ENCODE data around the gene EYS.

EYS gene

GRCh38 chr6:64445038-64445437, 1262.0 kb downstream of the EYS start:
- Histone ChIP-seq H3K4me3 (ENCODE audit: low read length) (no peak overlapping the region), H3K4me1 (ENCODE audit: low read length) (no peaks in the 10 kb centered on the region), H3K9me3 (replicated peaks; ENCODE audit: insufficient read depth, low read length) (no peaks in the 10 kb centered on the region), H3K36me3 (replicated peaks; ENCODE audit: insufficient read depth, low read length) (no peaks in the 10 kb centered on the region), H3K27ac (ENCODE audit: low read length) (no peak overlapping the region), H4K20me1 (ENCODE audit: insufficient read depth, low read length) (no peaks in the 10 kb centered on the region), H3K27me3 (replicated peaks; ENCODE audit: insufficient read depth, low read length) (no peaks in the 10 kb centered on the region), H3K9ac (ENCODE audit: low read length) (no peak overlapping the region), H3F3A (ENCODE audit: insufficient read depth, low read length) (no peaks in the 10 kb centered on the region), H2AFZ (ENCODE audit: low read length) (no peak overlapping the region), H3K9me2 (replicated peaks; ENCODE audit: insufficient read depth, low read length) (no peaks in the 10 kb centered on the region), H3K79me2 (ENCODE audit: low read length) (no peaks in the 10 kb centered on the region), H3K4me2 (ENCODE audit: low read depth, low read length) (no peak overlapping the region)
- TF ChIP-seq EZH2phosphoT487 (IDR thresholded peaks at IDR 0.05; ENCODE audit: low read length) = no peak
- no peak for TF ChIP-seq EZH2 (optimal IDR thresholded peaks at IDR 0.05; ENCODE audit: low read depth, low read length)
- no peak for TF ChIP-seq CTCF (IDR thresholded peaks at IDR 0.05; ENCODE audit: low read length)
- no peak for DNase-seq

GRCh38 chr6:64439274-64439673, 1267.8 kb downstream of the EYS start:
- no peak for DNase-seq
- no peaks in the 10 kb centered on the region for H4K20me1 ChIP-seq (ENCODE audit: insufficient read depth, low read length)
- no peak overlapping the region for H3K27ac ChIP-seq (ENCODE audit: low read length)
- TF ChIP-seq EZH2 (optimal IDR thresholded peaks at IDR 0.05; ENCODE audit: low read depth, low read length) (no peak), EZH2phosphoT487 (IDR thresholded peaks at IDR 0.05; ENCODE audit: low read length) (no peak), CTCF (IDR thresholded peaks at IDR 0.05; ENCODE audit: low read length) (no peak)
- no peaks in the 10 kb centered on the region for H3K9me2 ChIP-seq (replicated peaks; ENCODE audit: insufficient read depth, low read length)
- no peaks in the 10 kb centered on the region for H3K36me3 ChIP-seq (replicated peaks; ENCODE audit: insufficient read depth, low read length)
- H3F3A ChIP-seq (ENCODE audit: insufficient read depth, low read length) = no peaks in the 10 kb centered on the region
- H3K79me2 ChIP-seq (ENCODE audit: low read length) = no peaks in the 10 kb centered on the region
- H3K4me3 ChIP-seq (ENCODE audit: low read length) = no peak overlapping the region
- no peak overlapping the region for H2AFZ ChIP-seq (ENCODE audit: low read length)
- H3K4me2 ChIP-seq (ENCODE audit: low read depth, low read length) = no peak overlapping the region
- H3K9me3 ChIP-seq (replicated peaks; ENCODE audit: insufficient read depth, low read length) = no peaks in the 10 kb centered on the region
- no peaks in the 10 kb centered on the region for H3K27me3 ChIP-seq (replicated peaks; ENCODE audit: insufficient read depth, low read length)
- H3K9ac ChIP-seq (ENCODE audit: low read length) = no peak overlapping the region
- no peaks in the 10 kb centered on the region for H3K4me1 ChIP-seq (ENCODE audit: low read length)

GRCh38 chr6:64437996-64438395, 1269.0 kb downstream of the EYS start:
- Histone ChIP-seq H3K27me3 (replicated peaks; ENCODE audit: insufficient read depth, low read length) (no peaks in the 10 kb centered on the region), H3F3A (ENCODE audit: insufficient read depth, low read length) (no peaks in the 10 kb centered on the region), H2AFZ (ENCODE audit: low read length) (no peak overlapping the region), H3K4me2 (ENCODE audit: low read depth, low read length) (no peak overlapping the region), H3K9me2 (replicated peaks; ENCODE audit: insufficient read depth, low read length) (no peaks in the 10 kb centered on the region), H4K20me1 (ENCODE audit: insufficient read depth, low read length) (no peaks in the 10 kb centered on the region), H3K9ac (ENCODE audit: low read length) (no peak overlapping the region), H3K79me2 (ENCODE audit: low read length) (no peaks in the 10 kb centered on the region), H3K9me3 (replicated peaks; ENCODE audit: insufficient read depth, low read length) (no peaks in the 10 kb centered on the region), H3K36me3 (replicated peaks; ENCODE audit: insufficient read depth, low read length) (no peaks in the 10 kb centered on the region), H3K4me1 (ENCODE audit: low read length) (no peaks in the 10 kb centered on the region), H3K4me3 (ENCODE audit: low read length) (no peak overlapping the region), H3K27ac (ENCODE audit: low read length) (no peak overlapping the region)
- TF ChIP-seq CTCF (IDR thresholded peaks at IDR 0.05; ENCODE audit: low read length) = no peak
- TF ChIP-seq EZH2 (optimal IDR thresholded peaks at IDR 0.05; ENCODE audit: low read depth, low read length) = no peak
- no peak for TF ChIP-seq EZH2phosphoT487 (IDR thresholded peaks at IDR 0.05; ENCODE audit: low read length)
- DNase-seq = no peak

Data from MM.1S (cell line).